GM13977 (cell line): Measurements from ENCODE around the gene LBR.

Source experiments
- DNase-seq: peaks from one replicate; pipeline ENCODE4 v3.0.0; 2012; ENCODE audit warnings: low spot score
- CTCF ChIP-seq: IDR thresholded peaks from 2 replicates; pipeline ENCODE4 v1.5.1; 2012; ENCODE audit warnings: mild to moderate bottlenecking, control low read depth; ENCODE audit not compliant: insufficient read depth; ENCODE audit errors: extremely low read depth, missing control alignments
- in situ Hi-C: fragments of 300-500 bp; cut with MboI; formaldehyde crosslinking; loops from one replicate; pipeline ENCODE4 v1.12.0; 2022; ENCODE audit warnings: low sequenced_read_pairs, low pct_unique_long_range_greater_than_20kb, mixed read lengths, inconsistent platforms; ENCODE audit not compliant: unreplicated experiment

LBR gene

GRCh38 chr1:225427235-225428067, at the start of gene LBR:
LBR (minus strand) TSS chr1:225428038; CDS start chr1:225424075, 3,963 bp downstream.
- in situ Hi-C loops, result no loop called here
- TF ChIP-seq CTCF, result no peak
- no peak for DNase-seq

DNA sequence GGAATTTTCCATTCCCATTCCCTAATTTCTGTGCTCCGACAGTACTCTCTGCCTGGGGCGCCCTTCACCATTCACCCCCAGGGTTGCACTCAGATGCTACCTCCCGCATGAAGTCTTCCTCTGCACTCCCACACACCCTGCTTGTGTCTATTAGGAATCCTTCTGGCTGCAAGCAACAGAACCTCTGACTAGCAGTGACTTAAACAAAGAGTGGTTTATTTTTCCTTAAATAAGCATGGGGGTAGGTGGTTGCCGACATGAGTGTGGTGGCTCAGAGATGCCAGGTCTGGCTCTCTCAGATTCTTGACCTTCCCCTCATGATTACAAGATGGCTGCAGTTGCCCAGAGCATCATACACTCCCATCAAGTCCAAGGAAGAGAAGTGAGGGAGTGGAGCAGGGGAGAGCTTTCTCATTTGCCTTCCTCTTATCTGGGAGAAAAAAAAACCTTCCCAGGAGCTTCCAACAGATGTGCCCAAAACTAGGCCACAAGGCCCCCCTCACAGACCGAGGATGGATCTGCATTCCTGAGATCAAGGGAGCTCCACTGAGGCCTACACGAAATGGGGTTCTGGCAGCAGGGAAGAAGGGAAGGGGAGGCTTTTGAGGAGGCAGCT, 49.6 kb upstream of the LBR start:
- DNase-seq, result no peak
- in situ Hi-C loops, result loop anchor here (10.0 kb wide), 1 partner anchor 507 kb away; no protein-coding TSS in a partner anchor
- no peak for TF ChIP-seq CTCF

- TF ChIP-seq CTCF, result no peak
- peak; percentile 9 for DNase-seq
- in situ Hi-C loops, result loop anchor here (10.0 kb wide), 1 partner anchor 508 kb away; no protein-coding TSS in a partner anchor
These were observed 48.7 kb upstream of the LBR start for GRCh38 chr1:225476538-225476988.

- in situ Hi-C loops, result loop anchor here (10.0 kb wide), 1 partner anchor 509 kb away; no protein-coding TSS in a partner anchor
- DNase-seq, result peak; percentile 10
- TF ChIP-seq CTCF, result no peak
These were observed 48.3 kb upstream of the LBR start for GRCh38 chr1:225476100-225476511.

DNA sequence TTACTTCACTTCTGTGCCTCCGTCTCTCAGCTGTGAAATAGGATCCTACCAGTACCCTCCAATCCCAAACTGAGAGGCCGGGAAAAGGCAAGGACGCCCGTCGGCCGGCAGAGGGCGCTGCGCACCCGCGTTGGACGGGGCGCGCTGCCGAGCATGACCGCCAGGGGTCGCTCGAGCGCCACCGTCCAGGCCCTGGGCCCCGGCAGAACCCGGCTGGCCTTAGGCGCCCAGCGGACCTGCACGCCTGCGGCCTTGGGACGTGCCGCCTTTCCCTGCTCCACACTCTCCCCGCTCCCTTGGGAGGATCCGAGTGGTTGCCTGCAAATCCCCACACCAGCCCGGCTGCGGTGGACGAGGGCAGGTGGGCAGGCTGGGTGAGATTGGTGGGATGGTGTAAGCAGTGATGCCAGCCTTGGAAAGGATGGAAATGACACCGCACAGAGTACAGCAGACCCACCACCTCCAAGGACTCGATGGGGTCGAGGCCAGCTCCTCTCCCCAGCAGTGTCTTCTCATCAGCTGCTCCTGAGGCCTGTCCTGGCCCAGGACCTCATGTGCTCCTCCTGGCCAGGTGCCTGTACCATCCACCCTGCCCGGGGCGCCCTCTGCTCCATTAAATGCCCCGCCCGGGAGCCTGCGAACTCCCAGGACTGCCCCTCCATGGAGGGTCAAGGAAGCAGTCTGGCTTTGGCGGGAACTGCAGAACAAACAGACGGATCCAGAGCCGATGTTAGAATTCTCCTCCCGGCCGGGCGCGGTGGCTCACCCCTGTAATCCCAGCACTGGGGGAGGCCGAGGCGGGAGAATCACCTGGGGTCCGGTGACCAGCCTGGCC, 47.4 kb upstream of the LBR start:
- DNase-seq, result peak; percentile 87
- in situ Hi-C loops, result loop anchor here (10.0 kb wide), 1 partner anchor 510 kb away; no protein-coding TSS in a partner anchor

More for the DNA sequence above, 47.4 kb upstream of the LBR start:
- peak; percentile 100 for TF ChIP-seq CTCF
